ENCODE data around the gene HEPN1.

DNA sequence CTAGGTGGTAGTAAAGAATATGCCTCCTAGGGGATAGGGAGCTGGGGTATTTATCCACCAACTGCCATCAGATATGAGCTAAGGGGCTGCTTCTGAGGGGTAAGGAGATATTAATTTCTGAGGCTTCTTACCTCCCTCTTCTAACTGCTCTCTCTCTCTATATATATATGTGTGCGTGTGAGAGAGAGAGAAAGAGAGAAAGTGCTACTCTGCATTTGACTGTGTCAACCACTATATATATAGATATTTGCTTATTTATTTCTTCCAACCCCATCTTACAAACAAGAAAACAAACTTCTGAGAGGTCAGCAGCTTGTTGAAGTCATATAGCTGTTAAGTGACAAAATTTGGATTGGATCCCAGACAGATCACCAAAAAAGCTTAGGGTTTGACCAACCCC, 22.7 kb downstream of the HEPN1 start:
- no peak for TF ChIP-seq EZH2 (IDR thresholded peaks at IDR 0.05; ENCODE audit: borderline replicate concordance, low read length)
- TF ChIP-seq, protein P1, sequence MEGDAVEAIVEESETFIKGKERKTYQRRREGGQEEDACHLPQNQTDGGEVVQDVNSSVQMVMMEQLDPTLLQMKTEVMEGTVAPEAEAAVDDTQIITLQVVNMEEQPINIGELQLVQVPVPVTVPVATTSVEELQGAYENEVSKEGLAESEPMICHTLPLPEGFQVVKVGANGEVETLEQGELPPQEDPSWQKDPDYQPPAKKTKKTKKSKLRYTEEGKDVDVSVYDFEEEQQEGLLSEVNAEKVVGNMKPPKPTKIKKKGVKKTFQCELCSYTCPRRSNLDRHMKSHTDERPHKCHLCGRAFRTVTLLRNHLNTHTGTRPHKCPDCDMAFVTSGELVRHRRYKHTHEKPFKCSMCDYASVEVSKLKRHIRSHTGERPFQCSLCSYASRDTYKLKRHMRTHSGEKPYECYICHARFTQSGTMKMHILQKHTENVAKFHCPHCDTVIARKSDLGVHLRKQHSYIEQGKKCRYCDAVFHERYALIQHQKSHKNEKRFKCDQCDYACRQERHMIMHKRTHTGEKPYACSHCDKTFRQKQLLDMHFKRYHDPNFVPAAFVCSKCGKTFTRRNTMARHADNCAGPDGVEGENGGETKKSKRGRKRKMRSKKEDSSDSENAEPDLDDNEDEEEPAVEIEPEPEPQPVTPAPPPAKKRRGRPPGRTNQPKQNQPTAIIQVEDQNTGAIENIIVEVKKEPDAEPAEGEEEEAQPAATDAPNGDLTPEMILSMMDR (IDR thresholded peaks at IDR 0.05; ENCODE audit: low read length): no peak
